ENCODE data around the gene AASDHPPT.

Gene AASDHPPT

GRCh38 chr11:106101370-106101769, 23.9 kb downstream of the AASDHPPT start:
- Mint-ChIP-seq H3K9me3 (no peaks in the 10 kb centered on the region), H3K4me1 (no peaks in the 10 kb centered on the region), H3K36me3 (ENCODE audit: low read depth) (peaks cover 30% of the 10 kb centered on the region), H3K27me3 (ENCODE audit: low read depth, poor library complexity) (peaks cover 3% of the 10 kb centered on the region), H3K4me3 (no peak overlapping the region), H3K27ac (peak overlapping the region; percentile 29)
- DNase-seq = no peak
- no peak for TF ChIP-seq CTCF (IDR thresholded peaks at IDR 0.05)

- DNase-seq = no peak
Measured at GRCh38 chr11:106101819-106102218, 24.4 kb downstream of the AASDHPPT start.

GRCh38 chr11:106105986-106106385, 28.5 kb downstream of the AASDHPPT start:
- Mint-ChIP-seq H3K4me1 (no peaks in the 10 kb centered on the region), H3K36me3 (ENCODE audit: low read depth) (peaks cover 5% of the 10 kb centered on the region), H3K27ac (no peak overlapping the region), H3K4me3 (no peak overlapping the region), H3K27me3 (ENCODE audit: low read depth, poor library complexity) (peaks cover 3% of the 10 kb centered on the region), H3K9me3 (no peaks in the 10 kb centered on the region)
- no peak for TF ChIP-seq CTCF (IDR thresholded peaks at IDR 0.05)
- no peak for DNase-seq

More at GRCh38 chr11:106101819-106102218, 24.4 kb downstream of the AASDHPPT start:
- Mint-ChIP-seq H3K27me3 (ENCODE audit: low read depth, poor library complexity) (peaks cover 3% of the 10 kb centered on the region), H3K9me3 (no peaks in the 10 kb centered on the region), H3K36me3 (ENCODE audit: low read depth) (peaks cover 26% of the 10 kb centered on the region), H3K4me1 (no peaks in the 10 kb centered on the region), H3K27ac (peak overlapping the region; percentile 29), H3K4me3 (no peak overlapping the region)
- TF ChIP-seq CTCF (IDR thresholded peaks at IDR 0.05) = no peak

- DNase-seq = no peak
- Mint-ChIP-seq H3K9me3 (peaks cover 8% of the 10 kb centered on the region), H3K36me3 (ENCODE audit: low read depth) (no peaks in the 10 kb centered on the region), H3K4me3 (no peak overlapping the region), H3K27me3 (ENCODE audit: low read depth, poor library complexity) (peaks cover 3% of the 10 kb centered on the region), H3K4me1 (peaks cover 5% of the 10 kb centered on the region), H3K27ac (no peak overlapping the region)
- TF ChIP-seq CTCF (IDR thresholded peaks at IDR 0.05) = no peak
Measured at GRCh38 chr11:106121570-106122320, 44.3 kb downstream of the AASDHPPT start.

- H3K36me3 Mint-ChIP-seq (ENCODE audit: low read depth) = no peaks in the 10 kb centered on the region
- DNase-seq = no peak
- H3K27me3 Mint-ChIP-seq (ENCODE audit: low read depth, poor library complexity) = peaks cover 9% of the 10 kb centered on the region
- no peaks in the 10 kb centered on the region for H3K4me1 Mint-ChIP-seq
- TF ChIP-seq CTCF (IDR thresholded peaks at IDR 0.05) = no peak
- H3K27ac Mint-ChIP-seq = no peak overlapping the region
- no peak overlapping the region for H3K4me3 Mint-ChIP-seq
- H3K9me3 Mint-ChIP-seq = no peaks in the 10 kb centered on the region
Measured at GRCh38 chr11:106127604-106128003, 50.1 kb downstream of the AASDHPPT start.

- no peak overlapping the region for H3K4me3 Mint-ChIP-seq
Measured at GRCh38 chr11:106128740-106129139, 51.3 kb downstream of the AASDHPPT start.

More at GRCh38 chr11:106128740-106129139, 51.3 kb downstream of the AASDHPPT start:
- no peak overlapping the region for H3K27ac Mint-ChIP-seq
- no peak for TF ChIP-seq CTCF (IDR thresholded peaks at IDR 0.05)
- no peaks in the 10 kb centered on the region for H3K36me3 Mint-ChIP-seq (ENCODE audit: low read depth)
- H3K4me1 Mint-ChIP-seq = no peaks in the 10 kb centered on the region
- no peak for DNase-seq
- peaks cover 9% of the 10 kb centered on the region for H3K27me3 Mint-ChIP-seq (ENCODE audit: low read depth, poor library complexity)
- H3K9me3 Mint-ChIP-seq = no peaks in the 10 kb centered on the region

All from nephron progenitor cell (in vitro differentiated cells).